Bone marrow (tissue), 2 donors: ENCODE data around the gene ZAP70.

Source experiments
- DNase-seq, 2 donors: peaks; one replicate each; lab custom pipeline; 2025; lab: John Stamatoyannopoulos, UW

Gene ZAP70

GRCh38 chr2:97734061-97735051 lies 21.0 kb downstream of the ZAP70 start:
- DNase-seq, result no peak

- DNase-seq, result no peak
Measured at GRCh38 chr2:97735161-97735561, 21.8 kb downstream of the ZAP70 start.

DNA sequence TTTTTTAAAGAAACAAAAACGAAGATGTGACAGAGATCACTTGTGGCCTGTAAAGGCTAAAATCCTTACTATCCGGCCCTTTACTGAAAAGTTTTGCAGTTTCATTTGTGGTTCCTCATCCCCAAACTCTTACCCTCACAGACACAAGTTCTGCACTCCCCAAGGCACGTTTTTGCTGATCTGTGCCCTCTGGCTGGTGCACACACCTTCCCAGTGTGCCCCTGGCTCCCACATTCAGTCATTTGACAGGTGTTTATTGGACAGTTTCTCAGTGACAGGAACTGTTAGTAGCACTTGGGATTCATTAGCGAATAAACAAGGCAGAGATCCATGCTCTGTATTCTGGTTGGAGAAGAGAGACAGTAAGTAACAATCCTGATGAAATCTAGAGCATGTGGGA lies 22.8 kb downstream of the ZAP70 start:
- no peak for DNase-seq

DNA sequence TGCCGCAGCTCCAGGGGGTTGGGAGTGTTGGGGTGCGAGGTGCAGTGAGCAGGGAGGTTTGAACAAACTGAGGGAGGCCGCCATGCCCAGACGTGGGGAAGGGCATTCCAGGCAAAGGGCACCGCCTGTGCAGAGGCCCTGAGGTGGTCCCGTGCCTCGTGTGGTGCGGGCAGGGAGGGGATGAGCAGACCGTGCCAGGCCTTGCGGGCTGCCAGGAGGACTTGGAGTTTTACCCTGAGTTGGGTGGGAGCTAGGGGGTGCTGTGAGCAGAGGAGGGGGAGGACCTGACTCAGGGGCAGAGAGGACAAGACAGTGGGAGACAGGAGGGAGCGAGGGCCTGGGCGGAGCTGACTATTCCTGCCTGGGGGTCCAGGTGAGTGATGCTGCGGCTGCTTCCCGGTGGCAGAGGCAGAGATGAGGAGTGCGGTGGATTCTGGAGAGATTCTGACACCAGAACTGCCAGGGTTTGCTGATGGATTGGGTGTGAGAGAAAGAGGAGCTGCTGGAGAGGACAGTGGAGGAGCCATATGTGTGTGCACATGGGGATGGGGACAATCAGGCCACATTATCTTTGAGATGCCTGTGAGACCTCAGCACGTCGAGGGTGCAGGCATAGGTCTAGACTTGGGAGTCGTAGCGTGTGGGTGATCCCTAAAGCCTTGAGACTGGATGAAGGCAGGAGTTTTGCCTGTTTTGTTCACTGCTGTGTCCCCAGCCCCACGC lies 23.4 kb downstream of the ZAP70 start:
- no peak for DNase-seq

- DNase-seq, result no peak
Measured at GRCh38 chr2:97737421-97738178, 24.2 kb downstream of the ZAP70 start.

DNA sequence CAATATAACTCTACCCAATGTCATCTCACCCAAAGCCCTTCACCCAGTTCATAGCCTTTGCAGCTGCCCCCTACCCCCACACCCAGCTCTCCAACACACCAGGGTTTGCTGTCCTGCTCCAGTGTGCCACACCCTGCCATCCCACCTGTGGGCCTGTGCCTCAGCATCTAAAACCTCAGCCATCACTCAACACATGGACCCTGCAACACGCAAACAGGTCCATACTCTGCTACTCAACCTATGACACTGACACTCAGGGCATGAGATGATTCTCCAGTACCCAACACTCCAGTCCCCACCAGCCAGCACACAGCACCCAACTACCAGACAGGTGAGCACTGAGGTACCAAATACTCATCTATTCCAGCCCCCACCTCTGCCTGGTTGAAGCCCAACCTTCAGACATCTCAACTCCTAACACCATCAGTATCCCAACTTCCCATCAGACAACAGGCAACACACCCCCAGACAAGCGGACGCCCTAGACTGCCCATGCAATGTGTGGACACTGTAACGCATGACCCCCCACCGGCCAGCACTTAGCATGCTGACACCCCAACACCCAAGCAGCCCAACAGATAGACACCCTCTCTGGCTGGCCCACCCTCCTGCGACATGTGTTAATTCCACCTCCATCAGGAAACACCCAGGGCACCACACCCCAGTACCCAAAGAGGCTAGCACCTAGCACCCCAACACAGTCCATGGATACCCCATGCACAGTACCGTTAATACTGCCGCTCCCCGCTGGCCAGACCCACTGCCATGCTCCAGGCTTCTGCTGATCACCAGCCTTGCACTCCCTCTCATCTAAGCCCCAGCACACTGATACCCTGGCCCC lies 25.0 kb downstream of the ZAP70 start:
- no peak for DNase-seq

- no peak for DNase-seq
Measured at GRCh38 chr2:97739020-97739892, 25.9 kb downstream of the ZAP70 start.

DNA sequence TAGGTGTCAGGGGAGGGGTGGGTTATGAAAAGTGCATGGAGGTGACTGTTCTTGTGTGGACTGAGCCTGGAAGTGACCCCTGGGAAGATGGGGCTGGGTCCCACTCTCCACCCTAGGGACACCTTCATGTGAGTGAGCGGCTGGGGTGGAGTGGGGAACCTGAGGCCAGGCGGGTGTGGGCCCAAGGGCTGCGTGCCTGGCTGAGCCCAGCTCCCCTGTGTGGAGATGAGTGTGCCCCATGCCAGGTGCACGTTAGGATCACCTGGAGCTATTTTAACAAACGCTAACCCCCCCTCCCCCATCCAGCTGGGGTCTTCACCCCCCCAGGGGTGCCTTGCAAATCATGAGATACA lies 26.5 kb downstream of the ZAP70 start:
- no peak for DNase-seq

DNA sequence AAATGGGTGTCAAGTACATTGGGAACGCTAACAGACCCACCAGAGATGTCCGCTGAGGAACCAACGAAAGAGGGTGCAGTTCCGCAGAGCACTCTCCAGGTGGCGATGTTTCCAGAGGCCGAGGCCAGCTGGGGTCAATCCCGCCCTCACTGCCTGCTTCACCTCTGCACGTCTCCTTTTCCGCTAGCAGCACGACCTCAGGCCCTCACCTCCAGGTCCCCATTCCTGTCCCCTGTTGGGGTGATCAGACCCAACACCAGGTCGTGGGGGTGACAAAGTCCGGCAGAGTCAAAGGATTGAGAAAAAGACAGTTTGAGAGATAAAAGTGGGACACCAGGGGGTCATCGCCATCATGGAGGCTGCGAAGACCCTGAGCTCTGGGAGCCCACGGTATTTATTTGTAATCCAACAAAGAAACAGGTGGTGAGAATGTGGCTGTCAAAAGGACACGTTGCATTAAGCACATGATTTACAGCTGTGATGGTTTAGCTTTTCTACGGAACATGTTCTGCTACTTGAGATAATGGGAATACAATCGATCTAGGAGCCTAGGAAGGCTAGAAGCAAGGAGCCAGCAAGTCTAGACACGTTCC lies 27.3 kb downstream of the ZAP70 start:
- DNase-seq, result no peak

- DNase-seq, result no peak
Measured at GRCh38 chr2:97741251-97741650, 27.9 kb downstream of the ZAP70 start.

GRCh38 chr2:97741686-97742085 lies 28.3 kb downstream of the ZAP70 start:
- DNase-seq, result no peak

GRCh38 chr2:97742381-97742847 lies 29.0 kb downstream of the ZAP70 start:
- no peak for DNase-seq

- DNase-seq, result no peak
Measured at GRCh38 chr2:97743913-97744312, 30.5 kb downstream of the ZAP70 start.

DNA sequence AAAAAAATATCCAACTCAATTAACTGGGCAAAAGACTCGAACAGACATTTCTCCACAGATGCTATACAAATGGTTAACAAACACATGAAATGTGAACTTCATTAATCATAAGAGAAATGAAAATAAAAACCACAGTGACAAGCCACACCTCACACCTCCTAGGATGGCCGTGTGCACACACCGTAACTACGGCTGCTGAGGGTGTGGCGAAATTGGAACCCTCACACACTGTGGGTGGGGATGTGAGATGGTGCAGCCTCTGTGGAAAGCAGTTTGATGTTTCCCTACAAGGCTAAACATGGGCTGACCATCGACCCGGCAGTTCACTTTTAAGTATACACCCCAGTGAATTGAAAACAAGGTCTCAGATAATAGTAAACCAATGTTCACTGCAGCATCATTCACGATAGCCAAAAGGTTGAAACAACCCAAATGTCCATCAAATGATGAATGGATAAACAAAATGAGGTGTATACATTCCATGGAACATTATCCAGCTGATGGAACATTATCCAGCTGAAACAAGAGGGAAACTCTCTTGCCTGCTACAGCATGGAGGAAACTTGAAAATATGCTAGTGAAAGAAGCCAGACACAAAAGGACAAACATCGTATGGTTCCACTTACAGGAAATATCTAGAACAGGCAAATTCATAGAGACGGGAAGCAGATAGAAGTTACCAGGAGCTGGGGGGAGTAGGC lies 32.2 kb downstream of the ZAP70 start:
- DNase-seq, result no peak

- no peak for DNase-seq
Measured at GRCh38 chr2:97747285-97747684, 33.9 kb downstream of the ZAP70 start.

GRCh38 chr2:97747716-97748115 lies 34.3 kb downstream of the ZAP70 start:
- no peak for DNase-seq

DNA sequence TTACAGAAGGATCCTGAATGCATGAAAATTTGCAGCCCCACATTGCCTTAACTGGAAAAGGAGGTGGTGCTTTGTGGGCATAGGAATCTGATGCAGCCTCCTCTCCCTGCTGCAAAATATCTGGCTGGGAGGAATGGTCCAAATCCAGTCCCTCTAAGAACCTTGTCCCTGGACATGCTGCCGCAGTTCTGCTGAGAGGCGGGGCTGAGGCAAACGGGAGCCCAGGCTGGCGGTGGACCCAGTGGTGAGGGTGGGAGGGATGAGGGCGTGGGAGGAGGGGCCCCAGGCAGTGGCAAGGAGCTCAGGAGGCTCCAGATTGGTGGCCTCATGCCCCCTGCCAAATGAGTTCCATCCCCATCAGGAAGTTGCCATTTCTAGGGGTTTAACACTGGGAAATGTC lies 36.2 kb downstream of the ZAP70 start:
- no peak for DNase-seq

DNA sequence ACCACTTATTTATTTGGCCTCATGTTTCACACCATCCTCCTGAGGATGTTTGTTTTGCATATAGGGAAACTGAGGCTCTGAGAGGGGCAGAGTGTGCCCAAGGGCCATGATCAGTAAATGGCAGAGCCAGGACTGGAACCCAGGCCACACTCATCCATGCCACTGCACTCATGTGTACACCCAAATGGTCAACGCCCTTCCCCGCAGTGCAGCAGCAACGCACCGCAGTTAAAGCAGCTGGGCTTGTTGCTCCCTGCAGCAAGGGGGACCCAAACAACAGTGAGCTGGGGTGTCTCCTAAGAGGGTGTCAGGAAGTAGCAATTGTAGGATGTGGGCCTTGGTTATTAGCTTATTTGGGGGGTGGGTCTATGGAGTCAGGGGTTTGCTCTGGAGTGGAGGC lies 36.6 kb downstream of the ZAP70 start:
- no peak for DNase-seq

DNA sequence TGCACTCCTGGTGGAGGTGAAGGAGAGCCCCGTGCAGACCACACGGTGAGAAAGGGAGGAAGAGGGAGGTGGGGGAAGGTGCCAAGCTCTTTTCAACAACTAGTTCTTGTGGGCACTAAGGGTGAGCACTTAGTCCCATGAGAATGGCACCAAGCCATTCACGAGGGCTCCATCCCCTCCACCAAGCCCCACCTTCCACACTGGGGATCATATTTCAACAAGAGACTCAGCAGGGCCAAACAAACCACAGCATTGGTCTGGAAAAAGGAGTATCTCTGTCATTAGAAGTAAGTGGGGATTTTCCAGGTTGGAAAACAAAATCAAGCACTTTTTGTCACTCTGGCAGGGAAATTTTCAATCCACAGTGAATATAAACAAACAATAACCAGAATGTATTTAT lies 38.4 kb downstream of the ZAP70 start:
- DNase-seq, result no peak
